ENCODE measurements around the gene PPARA. TPM values are rescaled to one million over a fixed set of nuclear protein-coding genes. Genes with fewer than 3 reads are reported as not detected.
A peak's percentile ranks its signal among the peaks of the same experiment; 100 is the strongest.

PPARA gene
- polyA plus RNA-seq, 3 donors, result 3.7 to 6.3 (median 4.9) TPM

DNA sequence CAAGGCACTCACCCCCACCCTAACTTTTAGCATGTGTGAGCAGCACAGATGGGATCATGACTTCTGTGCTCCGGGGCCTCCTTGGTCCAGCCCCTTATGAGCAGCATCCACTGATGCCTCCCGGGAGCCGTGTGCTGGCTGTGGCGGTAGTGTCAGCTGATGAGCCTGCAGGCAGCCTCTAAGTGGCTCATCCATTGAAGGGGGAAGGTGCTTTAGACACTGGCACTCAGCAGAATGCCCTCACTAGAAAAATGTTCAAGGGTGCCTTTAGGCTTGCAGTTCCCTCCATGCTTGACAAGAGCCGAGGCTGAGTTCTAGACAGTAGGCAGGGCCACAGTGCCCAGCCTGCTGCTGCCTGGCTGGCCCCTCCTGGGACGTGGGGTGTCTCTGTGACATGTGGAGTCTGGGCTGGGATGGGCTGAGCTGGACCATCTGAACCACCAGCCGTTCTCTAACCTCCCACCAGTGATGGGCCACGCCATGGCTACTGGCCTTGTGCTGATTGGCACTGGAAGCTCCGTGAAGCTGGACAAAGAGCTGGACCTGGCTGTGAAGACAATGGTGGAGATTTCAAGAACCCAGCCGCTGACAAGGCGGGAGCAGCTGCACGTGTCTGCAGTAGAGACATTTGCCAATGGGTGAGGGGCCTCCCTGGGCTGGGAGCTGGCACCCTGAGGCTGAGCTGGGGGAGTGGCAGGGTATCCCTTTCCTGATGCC lies 123.3 kb downstream of the PPARA start:
- Histone ChIP-seq H3K4me2 (replicated peaks; ENCODE audit: extremely low read depth, low read length, poor library complexity, severe bottlenecking) (no peak overlapping the region), H2AFZ (ENCODE audit: insufficient read depth, low read depth, low read length, poor library complexity, severe bottlenecking) (no peak overlapping the region), H3K9me3 (replicated peaks in 1 of 2; ENCODE audit: control insufficient read depth in 1 of 2, insufficient read depth in 1 of 2, low read length in 2 of 2) (no peaks in the 10 kb centered on the region), H3K4me3 (replicated peaks in 1 of 3; ENCODE audit: low read depth in 2 of 3, low read length in 3 of 3) (no peak overlapping the region), H3K27me3 (ENCODE audit: control insufficient read depth in 2 of 2, insufficient read depth in 2 of 2, low read length in 2 of 2) (no peaks in the 10 kb centered on the region), H3K4me1 (ENCODE audit: control insufficient read depth in 1 of 2, insufficient read depth in 2 of 2, low read length in 2 of 2) (peaks cover under 1 to 6% of the 10 kb centered on the region in 2 donors), H3K79me2 (ENCODE audit: insufficient read depth, low read length) (peaks cover 5% of the 10 kb centered on the region), H3K27ac (ENCODE audit: low read depth in 1 of 2, low read length in 2 of 2) (no peak overlapping the region), H4K20me1 (ENCODE audit: insufficient read depth, low read length) (no peaks in the 10 kb centered on the region), H3K36me3 (replicated peaks in 1 of 2; ENCODE audit: control insufficient read depth in 1 of 2, insufficient read depth in 2 of 2, low read length in 2 of 2) (peaks cover 44 to 67% of the 10 kb centered on the region in 2 donors), H3K9ac (ENCODE audit: insufficient read depth, low read length, poor library complexity, severe bottlenecking) (no peak overlapping the region)
- peak overlapping the region in 1 of 7 donors; percentile 55 for H3K27ac Mint-ChIP-seq
- no peak overlapping the region for H3K4me3 Mint-ChIP-seq
- DNase-seq, result no peak
- intact Hi-C loops (cut with micrococcal nuclease), result no loop called here
- H3K27me3 Mint-ChIP-seq (ENCODE audit: low read depth in 3 of 3), result no peaks in the 10 kb centered on the region
- peaks cover 6% of the 10 kb centered on the region for H3K4me1 Mint-ChIP-seq
- H3K9me3 Mint-ChIP-seq, result peaks cover 0 to 7% (median 0%) of the 10 kb centered on the region in 7 donors
- 95% methylated on average over 8 of the region's 12 CpGs for WGBS (ENCODE audit: insufficient coverage)
- peaks cover 65 to 77% of the 10 kb centered on the region in 2 donors for H3K36me3 Mint-ChIP-seq
- TF ChIP-seq, protein P1, sequence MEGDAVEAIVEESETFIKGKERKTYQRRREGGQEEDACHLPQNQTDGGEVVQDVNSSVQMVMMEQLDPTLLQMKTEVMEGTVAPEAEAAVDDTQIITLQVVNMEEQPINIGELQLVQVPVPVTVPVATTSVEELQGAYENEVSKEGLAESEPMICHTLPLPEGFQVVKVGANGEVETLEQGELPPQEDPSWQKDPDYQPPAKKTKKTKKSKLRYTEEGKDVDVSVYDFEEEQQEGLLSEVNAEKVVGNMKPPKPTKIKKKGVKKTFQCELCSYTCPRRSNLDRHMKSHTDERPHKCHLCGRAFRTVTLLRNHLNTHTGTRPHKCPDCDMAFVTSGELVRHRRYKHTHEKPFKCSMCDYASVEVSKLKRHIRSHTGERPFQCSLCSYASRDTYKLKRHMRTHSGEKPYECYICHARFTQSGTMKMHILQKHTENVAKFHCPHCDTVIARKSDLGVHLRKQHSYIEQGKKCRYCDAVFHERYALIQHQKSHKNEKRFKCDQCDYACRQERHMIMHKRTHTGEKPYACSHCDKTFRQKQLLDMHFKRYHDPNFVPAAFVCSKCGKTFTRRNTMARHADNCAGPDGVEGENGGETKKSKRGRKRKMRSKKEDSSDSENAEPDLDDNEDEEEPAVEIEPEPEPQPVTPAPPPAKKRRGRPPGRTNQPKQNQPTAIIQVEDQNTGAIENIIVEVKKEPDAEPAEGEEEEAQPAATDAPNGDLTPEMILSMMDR (IDR thresholded peaks at IDR 0.05), result no peak

DNA sequence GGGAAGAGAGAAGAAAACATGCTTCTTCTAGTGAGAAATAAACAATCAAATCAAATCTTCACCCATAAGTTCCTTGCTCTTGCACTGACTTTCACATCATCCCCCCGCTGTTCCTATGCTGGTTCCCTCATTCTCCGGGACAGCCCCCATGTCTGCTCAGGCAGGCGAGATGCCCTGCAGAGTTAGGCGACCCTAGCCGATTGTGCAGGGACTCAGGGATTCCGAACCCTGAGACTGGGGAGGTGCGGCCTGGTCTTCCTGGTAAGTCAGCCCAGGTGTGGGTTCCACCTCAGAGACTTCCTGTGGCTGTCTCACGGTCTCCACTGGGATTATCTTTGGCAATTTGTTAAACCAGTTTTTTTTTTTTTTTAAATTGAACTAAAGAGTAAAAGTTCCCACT lies 124.1 kb downstream of the PPARA start:
- peaks cover 0 to 7% (median 0%) of the 10 kb centered on the region in 7 donors for H3K9me3 Mint-ChIP-seq
- no peaks in the 10 kb centered on the region for H3K79me2 ChIP-seq (ENCODE audit: insufficient read depth, low read length)
- no peak overlapping the region for H3K27ac ChIP-seq (ENCODE audit: low read depth in 1 of 2, low read length in 2 of 2)
- TF ChIP-seq, protein P1 (IDR thresholded peaks at IDR 0.05), result no peak
- intact Hi-C loops (cut with micrococcal nuclease), result no loop called here
- no peaks in the 10 kb centered on the region for H3K9me3 ChIP-seq (replicated peaks in 1 of 2; ENCODE audit: control insufficient read depth in 1 of 2, insufficient read depth in 1 of 2, low read length in 2 of 2)
- no peaks in the 10 kb centered on the region for H4K20me1 ChIP-seq (ENCODE audit: insufficient read depth, low read length)
- no peak overlapping the region for H3K4me3 ChIP-seq (replicated peaks in 1 of 3; ENCODE audit: low read depth in 2 of 3, low read length in 3 of 3)
- H3K27me3 Mint-ChIP-seq (ENCODE audit: low read depth in 3 of 3), result no peaks in the 10 kb centered on the region
- peaks cover 52 to 75% of the 10 kb centered on the region in 2 donors for H3K36me3 ChIP-seq (replicated peaks in 1 of 2; ENCODE audit: control insufficient read depth in 1 of 2, insufficient read depth in 2 of 2, low read length in 2 of 2)
- H3K4me1 Mint-ChIP-seq, result peaks cover 4% of the 10 kb centered on the region
- H3K4me1 ChIP-seq (ENCODE audit: control insufficient read depth in 1 of 2, insufficient read depth in 2 of 2, low read length in 2 of 2), result no peaks in the 10 kb centered on the region
- no peak for DNase-seq
- 96% methylated on average over 7 of the region's 8 CpGs for WGBS (ENCODE audit: insufficient coverage)
- H3K27me3 ChIP-seq (ENCODE audit: control insufficient read depth in 2 of 2, insufficient read depth in 2 of 2, low read length in 2 of 2), result no peaks in the 10 kb centered on the region
- peak overlapping the region in 1 of 7 donors; percentile 58 for H3K27ac Mint-ChIP-seq
- H3K9ac ChIP-seq (ENCODE audit: insufficient read depth, low read length, poor library complexity, severe bottlenecking), result no peak overlapping the region
- H3K4me2 ChIP-seq (replicated peaks; ENCODE audit: extremely low read depth, low read length, poor library complexity, severe bottlenecking), result no peak overlapping the region
- no peak overlapping the region for H2AFZ ChIP-seq (ENCODE audit: insufficient read depth, low read depth, low read length, poor library complexity, severe bottlenecking)
- H3K4me3 Mint-ChIP-seq, result no peak overlapping the region
- peaks cover 71 to 85% of the 10 kb centered on the region in 2 donors for H3K36me3 Mint-ChIP-seq
